ENCODE data around the gene TTF2.

Gene TTF2

DNA sequence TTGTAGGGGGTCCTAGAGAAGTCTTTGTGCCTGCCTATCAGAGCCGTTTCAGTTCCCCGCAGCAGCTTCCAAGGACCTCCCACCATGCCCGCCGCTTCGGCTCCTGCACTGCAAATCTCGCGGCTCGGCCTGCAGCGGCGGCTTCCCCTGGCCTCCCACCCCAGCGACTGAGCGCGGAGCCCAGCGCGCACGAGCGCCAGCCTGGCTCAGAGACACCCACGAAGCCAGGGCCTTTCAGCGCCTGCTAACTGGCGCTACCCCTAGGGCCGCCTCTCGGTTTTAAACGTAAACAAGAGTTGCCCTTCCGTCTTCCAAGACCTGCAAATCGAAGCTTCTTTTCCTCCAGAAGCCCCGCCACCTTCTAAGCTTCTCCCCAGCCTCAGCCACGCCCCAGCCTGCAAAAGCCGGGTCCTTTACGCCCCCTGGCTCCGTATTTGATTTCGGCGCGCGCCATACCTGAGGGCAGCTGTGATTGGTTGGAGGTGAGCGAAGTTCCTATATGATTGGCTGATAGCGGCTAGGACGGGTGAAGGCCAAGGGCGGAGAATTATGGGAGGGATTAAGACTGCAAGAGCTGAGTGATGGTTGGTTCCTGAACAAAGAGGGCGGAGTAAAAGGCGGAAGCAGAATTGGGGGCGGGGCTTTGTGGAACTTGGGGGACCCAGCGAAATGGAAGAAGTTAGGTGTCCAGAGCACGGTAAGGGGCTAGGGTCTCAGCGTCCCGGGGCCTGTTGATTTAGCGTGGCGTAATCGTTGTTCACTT is at the start of gene TTF2:
Gene TTF2 (plus strand): TSS at position 649 of the 763 bp plus-strand sequence. CDS start 21 bp downstream, at position 670.
- peak; percentile 98 for DNase-seq

DNA sequence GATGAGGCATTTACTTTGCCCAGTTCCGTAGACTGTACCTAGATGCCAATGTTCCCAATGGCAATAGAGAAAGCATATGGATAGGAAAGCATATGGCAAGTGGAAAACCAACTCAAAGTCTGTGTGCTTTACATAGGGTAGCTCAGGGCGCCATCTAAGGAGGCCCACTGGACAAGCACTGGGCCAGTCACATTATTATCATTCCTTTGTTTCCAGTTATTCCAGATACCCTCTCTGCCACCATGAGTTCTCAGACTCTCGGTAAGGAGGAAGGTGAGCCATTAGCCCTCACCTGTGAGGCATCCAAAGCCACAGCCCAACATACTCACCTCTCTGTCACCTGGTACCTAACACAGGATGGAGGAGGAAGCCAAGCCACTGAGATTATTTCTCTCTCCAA is 48.8 kb upstream of the TTF2 start:
- no peak for DNase-seq

DNA sequence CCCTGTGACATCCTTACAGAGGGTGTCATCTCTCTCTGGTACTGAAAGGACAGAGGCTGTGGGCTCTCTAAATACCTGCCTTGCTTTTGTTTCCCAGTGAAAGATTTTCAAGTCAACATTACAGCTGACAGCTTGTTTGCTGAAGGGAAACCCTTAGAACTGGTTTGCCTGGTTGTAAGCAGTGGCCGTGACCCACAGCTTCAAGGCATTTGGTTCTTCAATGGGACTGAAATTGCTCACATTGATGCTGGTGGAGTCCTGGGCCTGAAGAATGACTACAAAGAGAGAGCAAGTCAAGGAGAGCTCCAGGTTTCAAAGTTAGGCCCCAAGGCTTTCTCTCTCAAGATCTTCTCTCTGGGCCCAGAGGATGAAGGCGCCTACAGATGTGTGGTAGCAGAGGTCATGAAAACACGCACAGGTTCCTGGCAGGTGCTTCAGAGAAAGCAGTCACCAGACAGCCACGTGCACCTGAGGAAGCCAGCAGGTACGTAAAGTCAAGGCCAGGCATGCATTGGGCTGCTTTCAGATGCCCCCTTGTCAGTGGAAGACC is 46.7 kb upstream of the TTF2 start:
- DNase-seq: no peak

DNA sequence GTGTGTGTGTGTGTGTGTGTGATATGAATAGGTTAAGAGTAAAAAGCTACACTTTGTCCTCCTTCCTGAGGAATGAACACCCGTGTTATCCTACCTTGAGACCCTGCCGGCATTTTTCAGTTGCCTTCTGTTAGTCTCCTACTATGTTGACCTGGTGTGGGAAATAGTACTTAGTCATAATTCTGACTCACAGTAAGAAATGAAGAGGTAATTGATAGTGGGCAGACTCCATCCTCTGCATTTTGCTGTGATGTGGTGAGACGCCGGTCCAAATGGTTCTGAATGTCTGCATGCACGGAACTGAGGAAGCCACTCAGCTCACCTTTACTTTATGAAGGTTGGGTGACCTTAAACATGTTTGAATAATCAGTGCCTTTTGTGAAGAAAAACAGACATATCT is 45.9 kb upstream of the TTF2 start:
- DNase-seq: no peak

DNA sequence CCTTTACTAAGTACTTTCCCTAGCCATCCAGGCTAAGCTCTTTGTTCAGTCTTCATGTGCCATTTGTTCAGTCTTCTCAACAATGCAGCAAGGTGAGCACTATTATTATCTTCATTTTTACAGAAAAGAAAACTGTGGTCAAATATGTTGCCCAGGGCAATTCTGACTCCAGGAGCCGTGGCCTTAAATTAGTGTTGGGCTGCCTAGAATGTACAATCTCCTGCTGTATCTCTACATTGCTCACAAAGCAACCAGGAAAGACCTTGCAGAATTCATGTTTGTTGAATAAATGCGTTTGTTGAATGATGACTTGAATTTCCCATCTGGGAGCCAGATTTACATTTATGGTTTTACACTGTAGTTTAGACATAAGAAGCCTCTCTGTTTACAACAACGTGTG is 44.4 kb upstream of the TTF2 start:
- DNase-seq: no peak

DNA sequence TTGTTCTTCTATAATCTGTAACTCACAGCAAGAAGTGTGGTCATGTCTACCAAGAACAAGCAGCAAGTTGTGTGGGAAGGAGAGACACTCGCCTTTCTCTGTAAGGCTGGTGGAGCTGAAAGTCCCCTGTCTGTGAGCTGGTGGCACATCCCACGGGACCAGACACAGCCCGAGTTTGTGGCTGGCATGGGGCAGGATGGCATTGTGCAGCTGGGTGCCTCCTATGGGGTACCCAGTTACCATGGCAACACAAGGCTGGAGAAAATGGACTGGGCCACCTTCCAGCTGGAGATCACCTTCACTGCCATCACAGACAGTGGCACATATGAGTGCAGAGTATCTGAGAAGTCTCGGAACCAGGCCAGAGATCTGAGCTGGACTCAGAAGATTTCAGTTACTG is 43.1 kb upstream of the TTF2 start:
- DNase-seq: no peak

DNA sequence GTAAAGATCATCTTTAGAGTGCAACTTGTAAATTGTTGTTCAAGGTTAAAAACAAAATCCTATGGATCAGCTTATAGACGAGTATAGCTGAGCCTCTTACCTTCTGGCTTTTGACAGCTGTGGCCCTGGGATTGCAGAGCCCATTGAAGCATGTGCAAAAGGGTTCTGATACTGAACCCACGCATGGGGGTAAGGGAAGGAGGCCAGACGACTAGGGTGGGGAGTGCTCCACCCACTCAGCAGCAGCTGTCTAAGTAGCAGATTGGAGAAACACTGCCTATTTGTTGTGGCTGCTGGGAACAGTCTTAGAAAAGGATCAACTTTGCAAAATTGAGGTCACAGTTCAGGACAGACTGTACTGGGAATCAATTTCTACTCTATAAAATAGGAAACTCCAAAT is 42.5 kb upstream of the TTF2 start:
- no peak for DNase-seq

DNA sequence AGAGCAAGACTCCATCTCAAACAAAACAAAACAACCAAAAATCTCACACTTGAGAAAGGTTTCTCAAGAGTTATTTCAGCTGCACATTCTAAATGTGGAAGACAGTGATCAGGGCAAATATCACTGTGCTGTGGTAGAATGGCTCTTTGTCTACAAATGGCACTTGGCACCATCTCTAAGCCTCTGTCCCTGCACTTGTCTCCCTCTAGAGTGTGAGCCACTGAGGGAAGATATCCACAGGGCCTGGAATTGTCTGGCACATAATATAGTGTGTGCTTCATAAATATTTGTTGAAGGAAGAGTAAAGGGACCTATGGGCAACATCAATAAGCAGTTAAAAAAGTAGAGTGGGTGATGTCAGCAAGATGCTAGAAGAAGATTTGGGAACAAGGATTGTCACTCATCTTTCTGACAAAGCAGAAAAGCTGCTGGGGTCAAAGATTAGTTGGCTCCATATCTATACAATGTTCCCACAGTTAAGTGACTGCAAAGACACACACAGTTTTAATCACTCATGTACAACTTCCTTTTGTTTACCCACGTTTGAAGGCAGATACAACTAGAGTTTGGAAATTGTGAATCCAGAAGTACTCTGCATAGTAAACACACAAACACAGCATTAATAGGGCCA is 39.5 kb upstream of the TTF2 start:
- no peak for DNase-seq

DNA sequence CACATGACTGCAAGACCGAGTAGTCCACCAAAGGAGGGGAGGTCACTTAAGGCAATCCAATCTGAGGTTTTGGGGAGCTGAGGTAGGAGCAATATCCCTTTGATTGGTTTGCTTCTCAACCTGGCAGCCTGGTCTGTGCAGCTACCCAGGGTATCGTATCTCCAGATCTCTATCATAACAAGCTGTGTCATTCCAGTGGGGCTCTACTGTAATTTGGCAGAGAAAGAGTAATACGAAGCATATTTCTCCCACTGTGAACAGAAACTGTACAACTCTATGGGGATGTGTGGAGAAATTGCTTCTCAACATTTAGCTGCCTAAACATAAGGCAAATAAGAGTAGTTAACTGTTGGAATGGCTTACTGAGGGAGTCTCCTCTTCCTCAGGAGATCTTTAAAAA is 38.0 kb upstream of the TTF2 start:
- no peak for DNase-seq

DNA sequence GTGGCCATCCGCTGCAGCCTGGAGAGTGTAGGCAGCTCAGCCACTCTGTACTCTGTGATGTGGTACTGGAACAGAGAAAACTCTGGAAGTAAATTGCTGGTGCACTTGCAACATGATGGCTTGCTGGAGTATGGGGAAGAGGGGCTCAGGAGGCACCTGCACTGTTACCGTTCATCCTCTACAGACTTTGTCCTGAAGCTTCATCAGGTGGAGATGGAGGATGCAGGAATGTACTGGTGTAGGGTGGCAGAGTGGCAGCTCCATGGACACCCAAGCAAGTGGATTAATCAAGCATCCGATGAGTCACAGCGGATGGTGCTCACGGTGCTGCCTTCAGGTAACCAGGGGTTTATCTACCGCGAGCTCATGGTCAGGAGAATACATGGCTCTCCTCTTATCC is 34.6 kb upstream of the TTF2 start:
- DNase-seq: no peak

DNA sequence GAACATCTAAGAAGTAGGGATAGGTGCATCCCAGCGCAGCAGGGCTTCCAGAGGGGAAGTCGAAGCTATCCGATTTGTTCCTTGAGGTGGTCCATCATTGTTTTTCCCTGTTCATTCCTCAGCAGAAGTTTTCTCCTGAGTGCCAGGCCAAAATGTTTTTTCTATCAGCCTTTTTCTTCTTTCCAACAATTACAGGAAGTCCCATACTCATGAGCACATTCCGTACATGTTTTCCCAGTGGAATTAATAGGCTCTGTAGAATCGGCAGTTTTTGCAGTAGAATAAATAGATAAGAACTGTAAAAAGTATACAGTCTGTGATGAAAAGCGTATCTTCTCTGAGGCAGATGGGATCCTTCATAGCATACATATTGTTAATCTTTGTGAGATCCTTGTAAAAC is 33.8 kb upstream of the TTF2 start:
- no peak for DNase-seq

DNA sequence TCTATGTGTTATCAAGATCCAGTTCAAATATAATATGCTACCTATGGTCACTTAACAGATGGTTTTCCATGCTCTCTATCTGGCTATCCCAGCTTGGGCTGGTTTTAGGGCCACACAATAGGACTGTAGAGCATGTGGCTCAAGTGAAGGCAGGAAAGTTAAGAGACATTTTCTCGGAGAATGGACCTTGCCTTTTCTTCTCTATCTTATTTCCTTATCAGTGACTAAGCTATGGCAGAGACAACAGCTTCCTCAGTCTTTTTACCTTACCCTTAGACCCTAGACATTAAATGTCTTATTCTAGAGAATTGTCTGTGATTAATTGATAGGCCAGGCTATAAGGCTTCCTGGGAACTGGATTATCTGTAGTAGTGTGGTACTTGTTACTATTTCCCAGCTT is 30.4 kb upstream of the TTF2 start:
- DNase-seq: no peak

DNA sequence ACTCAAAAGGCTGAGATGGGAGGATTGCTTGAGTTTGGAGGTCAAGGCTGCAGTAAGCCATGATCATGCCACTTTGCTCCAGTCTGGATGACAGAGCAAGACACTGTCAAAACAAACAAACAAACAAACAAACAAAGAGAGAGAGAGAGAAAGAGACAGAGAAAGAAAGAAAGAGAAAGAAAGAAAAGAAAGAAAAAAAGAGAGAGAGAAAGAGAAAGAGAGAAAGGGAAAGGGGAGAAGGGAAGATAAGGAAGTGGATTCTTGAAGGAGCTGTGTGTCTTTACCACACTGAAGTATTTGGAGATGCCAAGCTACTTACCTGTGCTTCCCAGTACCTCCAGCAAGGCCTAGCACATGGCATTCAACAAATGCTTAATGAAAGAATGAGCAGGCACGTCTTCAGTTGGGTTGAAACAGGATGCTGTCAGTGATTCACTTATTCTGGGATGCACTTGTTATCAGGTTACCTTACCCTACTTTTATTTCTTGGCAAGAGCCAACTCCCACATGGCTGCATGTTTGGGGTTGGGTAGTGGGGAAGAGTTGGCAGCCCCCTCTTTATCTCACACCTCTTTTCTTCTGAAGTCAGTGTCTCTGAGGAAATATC is 29.8 kb upstream of the TTF2 start:
- DNase-seq: no peak

DNA sequence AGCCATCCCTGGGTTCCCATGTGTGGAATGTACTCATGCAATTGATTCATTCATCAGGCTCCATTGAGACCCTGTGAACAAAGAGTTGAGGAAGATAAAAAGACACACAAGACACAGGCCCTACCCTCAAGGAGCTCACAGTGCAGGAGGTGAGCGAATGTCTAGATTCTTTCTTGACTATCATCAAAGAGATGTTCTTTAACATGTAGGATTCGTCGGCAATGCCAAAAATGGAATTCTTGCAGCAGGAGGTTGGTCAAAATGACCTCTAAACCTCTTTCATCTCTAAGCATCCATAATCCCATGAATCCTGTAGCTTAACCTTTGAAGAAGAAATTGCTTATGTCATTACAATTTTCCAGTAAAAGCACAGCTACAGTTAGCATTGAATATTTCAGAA is 27.9 kb upstream of the TTF2 start:
- no peak for DNase-seq

DNA sequence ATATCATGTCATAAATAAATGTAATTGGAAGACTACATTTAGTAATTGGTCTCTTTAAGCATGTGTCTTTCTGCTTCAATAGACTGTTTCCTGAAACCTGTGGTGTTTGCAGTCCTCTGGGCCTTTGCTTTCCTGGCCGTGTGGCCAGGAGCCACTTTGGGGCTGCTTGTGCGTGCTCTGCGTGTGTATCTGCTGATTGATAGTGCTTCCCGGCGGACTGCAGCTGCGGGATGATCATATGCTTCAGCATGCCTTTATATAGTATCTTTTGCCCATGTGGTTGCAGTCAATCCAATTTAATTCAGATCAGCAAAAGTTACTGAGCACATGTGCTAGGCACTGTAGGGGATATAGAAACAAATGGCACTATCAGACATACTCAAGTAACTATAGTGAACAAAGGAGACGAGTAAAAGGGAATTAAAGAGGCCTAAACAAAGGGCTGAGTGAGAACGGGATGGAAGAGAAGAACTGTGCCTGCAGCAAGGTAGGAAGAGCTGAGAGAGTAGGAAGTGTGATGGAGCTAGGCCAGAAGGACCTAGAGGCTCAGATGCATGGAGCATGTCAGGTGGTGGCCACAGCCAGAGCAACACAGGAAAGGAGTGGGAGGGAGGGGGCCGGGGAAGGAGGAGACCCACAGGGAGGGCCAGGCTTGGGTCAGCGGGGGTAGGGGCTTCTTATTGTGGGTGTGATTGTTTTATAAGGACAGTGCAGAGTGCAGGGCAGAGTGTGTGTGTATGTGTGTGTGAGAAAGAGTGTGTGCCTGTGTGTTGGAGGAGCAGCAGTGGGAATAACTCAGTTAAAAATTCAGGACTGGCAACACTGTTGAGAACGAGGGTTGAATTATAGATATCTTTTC is 27.2 kb upstream of the TTF2 start:
- no peak for DNase-seq

DNA sequence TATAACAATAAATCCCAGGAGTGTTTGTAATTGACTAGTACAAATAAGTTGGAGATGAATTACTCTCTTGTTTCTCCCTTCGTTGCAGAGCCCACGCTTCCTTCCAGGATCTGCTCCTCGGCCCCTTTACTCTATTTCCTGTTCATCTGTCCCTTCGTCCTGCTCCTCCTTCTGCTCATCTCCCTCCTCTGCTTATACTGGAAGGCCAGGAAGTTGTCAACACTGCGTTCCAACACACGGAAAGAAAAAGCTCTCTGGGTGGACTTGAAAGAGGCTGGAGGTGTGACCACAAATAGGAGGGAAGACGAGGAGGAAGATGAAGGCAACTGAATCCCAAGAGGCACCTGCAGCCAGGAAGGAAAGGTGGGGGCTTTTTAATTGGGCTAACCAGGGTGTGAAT is 26.4 kb upstream of the TTF2 start:
- DNase-seq: no peak

DNA sequence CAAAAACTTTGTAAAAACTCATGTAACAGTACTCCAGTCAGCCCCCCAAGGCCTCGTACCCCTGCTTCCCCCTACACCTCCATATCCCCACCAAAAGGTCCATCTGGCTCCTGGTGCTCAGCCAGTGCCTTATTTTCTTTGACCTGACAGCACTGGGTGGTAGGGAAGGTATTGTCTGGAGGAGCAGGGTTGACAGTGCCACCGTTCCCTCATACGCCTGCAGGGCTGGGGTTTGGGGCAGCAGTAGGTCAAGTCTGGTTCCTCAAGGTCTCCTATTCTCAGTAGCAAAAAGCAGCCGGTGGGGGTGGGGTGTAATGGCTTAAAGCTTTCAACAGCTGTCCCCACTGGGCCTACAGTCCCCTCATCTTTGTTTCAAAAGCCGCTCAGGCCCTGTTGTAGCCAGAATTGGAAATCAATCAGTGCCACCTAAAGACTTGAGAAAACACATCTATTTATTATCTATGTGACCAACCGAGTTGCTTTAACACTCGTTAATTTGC is 25.3 kb upstream of the TTF2 start:
- no peak for DNase-seq

DNA sequence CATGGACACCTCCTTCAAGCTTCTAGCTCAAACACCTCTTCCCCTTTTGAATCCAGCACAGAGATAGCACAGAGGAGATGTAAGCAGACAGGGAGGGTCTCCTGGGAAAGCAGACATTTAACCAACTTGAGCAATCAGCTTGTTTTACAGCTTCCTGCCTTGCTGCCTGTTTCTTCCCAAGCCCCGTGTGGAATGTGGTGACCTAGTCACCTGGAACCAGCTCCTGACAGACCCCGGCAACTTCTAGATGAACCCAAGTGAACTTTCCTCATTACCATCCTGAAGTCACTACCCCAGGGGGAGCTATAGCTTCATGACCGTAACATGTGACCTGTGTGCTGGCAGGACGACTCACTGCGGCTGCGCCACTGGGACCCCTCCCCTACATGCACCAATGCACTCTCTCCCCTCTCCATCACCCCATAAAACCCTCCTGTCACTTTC is 24.1 kb upstream of the TTF2 start:
- no peak for DNase-seq

DNA sequence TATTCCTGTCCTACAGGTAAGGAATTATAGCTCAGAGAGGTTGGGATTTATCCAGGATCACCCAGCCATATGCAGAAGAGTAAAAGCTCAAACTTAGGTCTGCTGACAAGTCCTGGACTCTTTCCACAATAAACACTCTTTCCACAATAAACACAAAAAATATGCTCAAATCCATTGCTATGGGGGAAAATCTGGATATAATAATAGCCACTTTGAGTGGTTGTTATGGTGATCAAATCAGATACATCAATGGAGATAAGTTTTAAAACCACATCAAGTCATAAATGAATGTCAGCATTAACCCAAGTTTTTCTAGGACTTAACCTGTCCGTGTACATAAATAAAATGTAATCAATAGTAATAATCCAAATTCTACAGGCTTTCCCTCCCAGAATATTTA is 22.3 kb upstream of the TTF2 start:
- DNase-seq: no peak

DNA sequence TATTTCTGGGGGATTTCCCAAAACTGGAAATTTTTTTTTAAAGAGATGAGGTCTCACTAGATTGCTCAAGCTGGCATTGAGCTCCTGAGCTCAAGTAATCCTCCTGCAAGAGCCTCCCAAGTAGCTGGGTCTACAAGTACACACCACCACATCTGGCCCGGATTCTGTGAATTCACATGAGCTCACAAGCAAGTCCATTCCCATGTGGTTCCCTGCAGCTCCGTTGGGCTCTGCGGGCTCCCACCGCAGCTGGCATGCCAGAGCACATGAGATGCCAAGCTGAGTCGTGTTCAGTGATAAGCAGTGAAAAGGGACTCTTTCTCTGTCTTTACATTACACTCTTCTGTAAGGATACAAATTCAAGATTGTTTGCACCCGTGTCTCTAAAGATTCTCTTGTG is 21.9 kb upstream of the TTF2 start:
- no peak for DNase-seq

DNA sequence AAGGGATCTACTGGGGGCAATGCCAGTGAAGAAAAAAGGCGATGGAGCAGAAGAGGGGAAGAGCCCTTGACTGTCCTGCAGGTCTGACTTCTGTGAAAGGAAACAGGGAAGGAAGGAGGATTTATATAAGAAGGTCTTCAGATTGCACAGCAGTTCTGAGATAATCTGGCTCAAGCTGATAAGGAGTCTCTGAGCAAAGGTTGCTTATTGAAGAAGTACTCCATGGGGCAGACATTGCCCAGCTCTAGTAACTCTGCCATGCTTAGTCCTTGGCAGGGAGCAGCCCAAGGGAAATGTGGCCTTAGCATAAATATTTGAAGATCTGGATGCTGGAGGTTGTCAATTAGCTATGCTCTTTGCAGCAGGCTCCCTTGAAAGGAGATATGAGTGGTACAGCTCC is 15.9 kb upstream of the TTF2 start:
- no peak for DNase-seq

DNA sequence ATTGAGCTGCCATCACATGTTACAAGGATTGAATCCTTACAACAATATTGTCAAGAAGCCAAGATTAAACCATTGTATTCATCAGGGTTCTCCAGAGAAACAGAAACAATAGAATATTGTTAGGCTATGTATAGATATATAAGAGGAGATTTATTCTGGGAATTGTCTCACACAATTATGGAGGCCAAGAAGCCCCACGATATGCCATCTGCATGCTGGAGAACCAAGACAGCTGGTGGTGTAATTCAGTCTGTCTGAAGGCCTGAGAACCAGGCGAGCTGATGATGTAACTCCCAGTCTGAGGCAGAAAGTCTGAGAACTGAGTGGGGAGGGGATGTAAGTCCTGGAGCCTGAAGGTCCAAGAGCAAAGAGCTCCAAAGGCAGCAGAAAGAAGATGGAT is 14.5 kb upstream of the TTF2 start:
- DNase-seq: no peak

DNA sequence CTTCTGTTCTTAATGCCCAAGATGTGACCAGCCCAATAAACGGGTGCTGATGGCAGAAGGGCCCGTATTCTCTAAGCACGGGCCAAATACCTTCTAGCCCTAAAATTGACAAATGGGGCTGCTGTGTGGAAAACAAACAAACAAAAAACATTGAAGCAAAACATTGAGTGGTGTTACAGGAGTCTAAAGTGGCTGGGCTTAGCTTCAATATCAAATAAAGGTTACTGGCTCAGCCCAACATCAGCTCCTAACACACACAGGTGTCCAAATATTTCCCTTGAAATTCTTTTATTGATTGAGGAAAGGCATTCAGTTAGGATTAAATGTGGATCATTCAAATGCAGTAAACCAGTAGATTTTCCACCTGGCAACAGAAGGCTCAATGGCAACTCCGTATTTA is 13.3 kb upstream of the TTF2 start:
- no peak for DNase-seq

All from CD4-positive, alpha-beta T cell treated with Interleukin-12 subunit alpha and Interleukin-12 subunit beta, for 1 hour (primary cell).